Endothelial cell of umbilical vein (primary cell): ENCODE data around the gene SGCD. TPM values are rescaled to one million over a fixed set of nuclear protein-coding genes. Genes with fewer than 3 reads are reported as not detected.

Source experiments
- BruUV-seq: library from RNA; stranded (reverse); fragments of 400-500 nt; replicated peaks from 2 replicates; lab custom pipeline; 2021; lab: Mats Ljungman, UMichigan
- CTCF ChIA-PET: fragments of 300-600, 350-600 bp; sonication (Branson Sonifier 250); formaldehyde crosslinking; loops from one replicate; lab custom pipeline; 2021; ENCODE audit warnings: antibody characterized with exemption, inconsistent platforms; lab: Charles Lee
- POLR2A ChIA-PET: fragments of 300-600, 350-600 bp; sonication (Branson Sonifier 250); formaldehyde crosslinking; loops from one replicate; lab custom pipeline; 2021; ENCODE audit warnings: antibody characterized with exemption, inconsistent platforms; lab: Charles Lee
- DNase-seq: peaks from one replicate; pipeline ENCODE4 v3.0.0-alpha.2; 2011; ENCODE audit warnings: low read depth, low spot score
- FAIRE-seq: peaks from 2 replicates; lab custom pipeline; 2011; peaks lifted over from hg19 to GRCh38; lab: Jason Lieb, UNC
- H2AFZ ChIP-seq: 2 replicates; pipeline ENCODE4 v1.6.0; 2012; ENCODE audit warnings: low read depth, low read length, control low read depth, inconsistent platforms
- H3K27ac ChIP-seq: 2 replicates; pipeline ENCODE4 v1.5.1; 2011; ENCODE audit warnings: low read depth, mild to moderate bottlenecking, control low read depth, low read length, moderate library complexity; ENCODE audit not compliant: insufficient read depth
- H3K27me3 ChIP-seq, 2 experiments: 2 replicates each; pipeline versions ENCODE4 v1.6.0 to v1.6.1; 2011; ENCODE audit warnings: low read length in 2 of 2, mixed read lengths in 1 of 2; ENCODE audit not compliant: control insufficient read depth in 2 of 2, insufficient read depth in 2 of 2
- H3K36me3 ChIP-seq, 2 experiments: 2 replicates in 1 of 2; 3 replicates in 1 of 2; pipeline ENCODE4 v1.5.1; 2011; ENCODE audit warnings: low read length in 2 of 2, mild to moderate bottlenecking in 1 of 2, moderate library complexity in 1 of 2; ENCODE audit not compliant: control insufficient read depth in 2 of 2, insufficient read depth in 2 of 2; ENCODE audit errors: extremely low read depth in 1 of 2
- H3K4me1 ChIP-seq: 3 replicates; pipeline ENCODE4 v1.5.1; 2011; ENCODE audit warnings: mild to moderate bottlenecking, low read length; ENCODE audit not compliant: control insufficient read depth, insufficient read depth; ENCODE audit errors: extremely low read depth
- H3K4me2 ChIP-seq: 2 replicates; pipeline ENCODE4 v1.6.1; 2011; ENCODE audit warnings: low read length, control low read depth, mixed read lengths; ENCODE audit not compliant: insufficient read depth
- H3K4me3 ChIP-seq, 3 experiments: fragments of 200-600 bp in 1 of 3; sonication (generic), shearing (Covaris generic) in 1 of 3; replicated peaks in 1 of 3; 2 replicates each; pipeline ENCODE4 v1.5.1; 2011 to 2016; ENCODE audit warnings: control low read depth in 3 of 3, low read length in 3 of 3, mild to moderate bottlenecking in 2 of 3, inconsistent platforms in 1 of 3, low read depth in 1 of 3, moderate library complexity in 1 of 3; ENCODE audit not compliant: insufficient read depth in 1 of 3
- H3K79me2 ChIP-seq: 2 replicates; pipeline ENCODE4 v1.6.0; 2012; ENCODE audit warnings: low read length, inconsistent platforms; ENCODE audit not compliant: control insufficient read depth, insufficient read depth
- H3K9ac ChIP-seq: replicated peaks from 2 replicates; pipeline ENCODE3; 2011; ENCODE audit warnings: low read length, control low read depth; ENCODE audit not compliant: insufficient read depth; ENCODE audit errors: extremely low read depth
- H3K9me1 ChIP-seq: replicated peaks from 3 replicates; pipeline ENCODE4 v1.6.0; 2011; ENCODE audit warnings: mild to moderate bottlenecking, low read length; ENCODE audit not compliant: control insufficient read depth, insufficient read depth; ENCODE audit errors: extremely low read depth
- H3K9me3 ChIP-seq: replicated peaks from 2 replicates; pipeline ENCODE4 v1.5.1; 2012; ENCODE audit warnings: low read length, inconsistent platforms; ENCODE audit not compliant: control insufficient read depth, insufficient read depth
- H4K20me1 ChIP-seq: replicated peaks from 2 replicates; pipeline ENCODE3; 2011; ENCODE audit warnings: mild to moderate bottlenecking, low read length; ENCODE audit not compliant: control insufficient read depth, insufficient read depth; ENCODE audit errors: extremely low read depth
- CTCF ChIP-seq, 2 donors: IDR thresholded peaks; 1 replicate in 1 of 2; 2 replicates in 1 of 2; pipeline ENCODE4 v1.5.1; 2011; ENCODE audit warnings: low read length in 2 of 2, mild to moderate bottlenecking in 2 of 2, moderate library complexity in 2 of 2, control low read depth in 1 of 2, inconsistent platforms in 1 of 2, low read depth in 1 of 2; ENCODE audit not compliant: insufficient read depth in 1 of 2; ENCODE audit errors: extremely low read depth in 1 of 2
- EZH2 ChIP-seq: IDR thresholded peaks from 2 replicates; pipeline ENCODE4 v1.6.1; 2012; ENCODE audit warnings: borderline replicate concordance, low read depth, mild to moderate bottlenecking, moderate library complexity, low read length, inconsistent platforms; ENCODE audit not compliant: severe bottlenecking
- FOS ChIP-seq: IDR thresholded peaks from 2 replicates; pipeline ENCODE4 v1.6.1; 2011; ENCODE audit warnings: mild to moderate bottlenecking, low read length, moderate library complexity, borderline replicate concordance; ENCODE audit not compliant: insufficient read depth
- GATA2 ChIP-seq: IDR thresholded peaks from 2 replicates; pipeline ENCODE4 v1.7.0; 2011; ENCODE audit warnings: low read depth, mild to moderate bottlenecking, moderate library complexity, mixed read lengths, low read length; ENCODE audit not compliant: insufficient read length, insufficient read depth
- JUN ChIP-seq: IDR thresholded peaks from 2 replicates; pipeline ENCODE4 v1.6.1; 2011; ENCODE audit warnings: borderline replicate concordance, low read depth; ENCODE audit not compliant: insufficient read length, insufficient read depth
- MAX ChIP-seq: IDR thresholded peaks from 2 replicates; pipeline ENCODE4 v1.6.1; 2011; ENCODE audit not compliant: insufficient read depth, insufficient read length
- MYC ChIP-seq: IDR thresholded peaks from one replicate; pipeline ENCODE4 v1.6.1; 2011; ENCODE audit warnings: mild to moderate bottlenecking, low read depth, low read length
- POLR2A ChIP-seq: IDR thresholded peaks from 2 replicates; pipeline ENCODE4 v1.6.1; 2012; ENCODE audit warnings: low read depth, mild to moderate bottlenecking, control low read depth, low read length
- POLR2AphosphoS5 ChIP-seq: IDR thresholded peaks from 2 replicates; pipeline ENCODE4 v1.6.1; 2012; ENCODE audit warnings: low read depth, mild to moderate bottlenecking, control low read depth, low read length, moderate library complexity; ENCODE audit not compliant: insufficient read depth
- dilution Hi-C: fragments of 300-500 bp; cut with MboI; formaldehyde crosslinking; loops from one replicate; pipeline ENCODE4 v1.15.0; 2019; ENCODE audit warnings: low sequenced_read_pairs; ENCODE audit not compliant: extremely low pct_ligation_motif_present
- intact Hi-C: fragments of 100-400 bp; cut with micrococcal nuclease; formaldehyde crosslinking; loops from one replicate; pipeline ENCODE4 v1.10.0; 2022
- polyA plus RNA-seq, 4 experiments: library from polyadenylated mRNA; depleted of rRNA in 3 of 4; stranded (reverse) in 3 of 4; unstranded in 1 of 4; fragments of >200 nt; gene quantifications; 2 replicates each; pipeline versions ENCODE4 v1.2.1 to v1.2.3, GENCODE V29; 2011 to 2012; ENCODE audit warnings: missing spikeins in 1 of 4
- total RNA-seq: library from RNA; stranded (reverse); gene quantifications from 2 replicates; pipeline ENCODE4 v1.2.3, GENCODE V29; 2021

SGCD gene
- total and polyA plus RNA-seq, 2 donors (not counting 3 experiments of a cell fraction or from before 2014, with no cell fraction given), result not detected

GRCh38 chr5:156654444-156654843, 327.5 kb downstream of the SGCD start:
- Histone ChIP-seq H4K20me1 (no peaks in the 10 kb centered on the region), H3K9me1 (no peaks in the 10 kb centered on the region), H3K9ac (no peak overlapping the region), H2AFZ (no peak overlapping the region), H3K4me2 (no peak overlapping the region), H3K4me3 (no peak overlapping the region), H3K27ac (no peak overlapping the region), H3K36me3 (no peaks in the 10 kb centered on the region), H3K9me3 (peaks cover 1% of the 10 kb centered on the region), H3K4me1 (no peaks in the 10 kb centered on the region), H3K79me2 (no peaks in the 10 kb centered on the region), H3K27me3 (no peaks in the 10 kb centered on the region)
- DNase-seq (no peak), FAIRE-seq (no peak)
- POLR2A ChIA-PET, result no interaction called here
- TF ChIP-seq FOS (no peak), MAX (no peak), POLR2AphosphoS5 (no peak), CTCF (IDR thresholded peaks at IDR 0.05; ENCODE audit: extremely low read depth in 1 of 2, insufficient read depth in 1 of 2, low read depth in 1 of 2, low read length in 2 of 2) (no peak), JUN (no peak), GATA2 (no peak), EZH2 (no peak), POLR2A (no peak), MYC (no peak)
- CTCF ChIA-PET, result no interaction called here
- no TSS peak for BruUV-seq
- intact Hi-C loops (no loop called here), dilution Hi-C loops (no loop called here)
